Measurements from ENCODE around the gene LMO7.
"Not testable (repeated sequence)": the region's sequence is repeated elsewhere in the genome, so short reads cannot be mapped to it uniquely, and the experiment has no call there.

The LMO7 gene

DNA sequence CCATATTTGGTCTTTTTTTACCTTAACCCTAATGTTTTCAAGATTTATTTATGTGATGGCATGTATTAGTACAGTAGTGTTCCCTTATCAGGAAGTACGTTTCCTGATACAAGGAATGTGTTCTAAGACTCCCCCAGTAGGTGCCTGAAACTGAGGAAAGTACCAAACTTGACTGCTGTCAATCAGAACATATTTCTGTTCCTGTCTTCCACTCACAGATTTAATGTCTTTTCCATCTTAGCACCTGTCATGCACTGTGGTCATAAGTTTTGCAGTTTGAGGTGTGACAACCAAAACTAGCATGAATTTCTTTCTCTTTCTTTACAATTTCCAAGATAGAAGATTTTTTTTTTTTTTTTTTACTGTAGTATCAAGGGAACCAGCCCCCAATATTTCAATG is 62.9 kb downstream of the LMO7 start:
- DNase-seq (ENCODE audit: low read depth), result no peak

DNA sequence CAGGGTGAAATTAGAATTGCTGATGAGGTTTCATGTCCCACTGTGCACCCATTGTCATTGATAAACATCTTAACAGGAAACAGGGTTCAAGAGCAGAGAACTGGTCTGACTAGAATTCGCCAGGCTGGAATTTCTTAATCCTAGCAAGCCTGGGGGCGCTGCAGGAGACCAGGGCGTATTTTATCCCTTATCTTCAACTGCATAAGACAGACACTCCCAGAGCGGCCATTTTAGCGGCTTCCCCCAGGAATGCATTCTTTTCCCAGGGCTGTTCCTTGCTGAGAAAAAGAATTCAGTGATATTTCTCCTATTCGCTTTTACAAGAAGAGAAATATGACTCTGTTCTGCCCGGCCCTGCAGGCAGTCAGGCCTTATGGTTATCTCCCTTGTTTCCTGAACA is 63.6 kb downstream of the LMO7 start:
- not testable (repeated sequence) for DNase-seq (ENCODE audit: low read depth)

DNA sequence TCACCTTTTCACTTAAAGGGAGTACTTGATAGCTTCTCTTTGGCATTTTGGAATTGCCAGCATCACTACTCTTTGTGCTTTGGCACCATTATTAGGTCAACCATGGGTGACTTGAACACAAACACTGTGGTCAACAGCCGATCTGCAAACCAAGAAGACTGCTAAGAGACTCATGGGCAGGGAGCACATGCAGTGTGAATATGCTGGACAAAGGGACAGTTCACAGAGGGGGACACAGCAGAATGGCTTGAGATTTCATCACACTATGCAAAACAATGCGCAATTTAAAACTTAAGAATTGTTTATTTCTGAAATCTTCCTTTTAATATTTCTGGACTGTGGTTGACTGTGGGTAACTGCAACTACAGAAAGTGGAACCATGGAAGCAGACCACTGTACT is 64.4 kb downstream of the LMO7 start:
- DNase-seq (ENCODE audit: low read depth), result no peak

DNA sequence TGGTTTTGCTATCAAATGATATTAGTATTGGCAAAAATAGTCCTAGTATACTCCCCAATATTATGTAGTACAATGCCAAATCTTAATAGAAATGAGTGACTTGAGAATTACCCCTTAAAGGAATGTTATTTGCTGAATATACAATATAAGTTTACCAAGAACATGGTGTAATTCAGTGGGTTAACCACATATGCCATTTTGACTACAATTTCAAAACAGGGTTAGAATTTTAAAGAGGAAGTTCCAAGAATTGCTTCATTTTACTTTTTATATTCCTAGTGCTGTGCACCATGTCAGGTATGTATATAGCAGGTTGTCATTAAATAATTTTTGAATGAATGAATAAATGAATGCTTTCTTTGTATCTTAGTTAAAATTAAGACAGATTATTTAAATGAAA is 66.3 kb downstream of the LMO7 start:
- no peak for DNase-seq (ENCODE audit: low read depth)

DNA sequence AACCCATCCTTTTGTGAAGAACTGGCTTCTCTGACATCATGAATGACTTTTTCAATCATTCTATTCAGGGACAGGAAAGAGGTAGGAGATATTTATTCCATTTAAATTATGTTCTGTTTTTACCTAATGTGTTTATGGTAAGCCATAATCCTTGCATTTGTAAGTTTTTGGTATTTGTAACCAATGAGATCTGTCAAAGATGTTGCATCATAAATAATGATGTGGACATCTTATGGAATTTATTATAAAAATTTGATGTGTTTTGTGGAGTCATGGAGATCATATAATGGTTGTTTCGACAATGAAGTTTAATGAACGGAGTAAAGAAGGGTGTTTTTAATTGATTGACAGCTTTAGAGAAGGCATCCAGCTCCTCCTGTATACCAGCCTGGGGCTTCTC is 67.6 kb downstream of the LMO7 start:
- no peak for DNase-seq (ENCODE audit: low read depth)

DNA sequence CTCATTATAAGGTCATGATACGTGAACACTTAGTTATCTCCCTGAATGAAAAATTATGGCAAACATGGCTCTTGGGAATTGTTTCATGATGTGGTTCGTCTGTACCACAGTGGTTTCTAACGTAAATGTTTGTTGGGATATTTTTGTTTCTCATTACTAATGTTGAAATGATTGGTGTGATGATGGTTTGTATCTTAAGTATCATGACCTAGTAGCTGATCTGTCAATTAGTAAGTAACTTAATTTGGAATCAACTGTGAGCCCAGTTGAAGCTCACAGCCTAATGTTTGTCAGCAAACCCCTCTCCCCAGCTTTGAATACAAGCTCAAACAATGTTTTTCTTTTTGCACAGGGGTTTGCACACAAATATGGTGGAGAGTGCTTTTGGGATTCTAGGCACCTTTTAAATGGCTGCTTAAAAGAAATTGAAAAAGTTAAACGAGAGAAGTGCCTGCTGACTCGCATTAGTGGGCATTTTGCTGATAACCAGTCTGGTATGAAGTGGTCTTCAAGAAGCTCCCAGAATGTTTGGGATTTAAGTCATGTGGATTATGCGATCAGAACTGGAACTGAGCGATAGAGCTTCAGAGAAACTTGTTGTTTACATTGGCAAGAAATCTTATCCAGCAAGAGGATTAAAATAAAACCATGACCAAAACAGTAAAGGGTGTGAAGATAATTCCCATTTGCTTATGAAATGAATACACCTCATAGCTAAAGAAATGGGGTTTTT is 68.2 kb downstream of the LMO7 start:
- no peak for DNase-seq (ENCODE audit: low read depth)

DNA sequence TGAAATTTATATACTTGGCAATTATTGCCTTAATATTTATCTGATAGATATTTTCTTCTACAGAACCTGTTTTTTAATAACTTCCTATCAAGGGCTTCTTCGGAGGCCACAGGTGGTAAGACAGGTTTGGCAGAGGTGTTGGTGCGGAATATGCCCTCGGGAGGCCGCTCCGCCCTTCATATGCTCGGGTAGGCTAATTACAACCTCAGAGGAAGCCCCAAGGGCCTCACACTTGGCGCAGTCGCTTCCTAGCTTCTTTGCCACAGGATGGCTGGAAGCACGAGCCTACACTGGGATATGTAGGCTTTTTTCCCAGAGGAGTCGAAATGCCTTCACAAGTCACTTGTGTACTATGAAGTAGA is 68.8 kb downstream of the LMO7 start:
- DNase-seq (ENCODE audit: low read depth), result no peak

DNA sequence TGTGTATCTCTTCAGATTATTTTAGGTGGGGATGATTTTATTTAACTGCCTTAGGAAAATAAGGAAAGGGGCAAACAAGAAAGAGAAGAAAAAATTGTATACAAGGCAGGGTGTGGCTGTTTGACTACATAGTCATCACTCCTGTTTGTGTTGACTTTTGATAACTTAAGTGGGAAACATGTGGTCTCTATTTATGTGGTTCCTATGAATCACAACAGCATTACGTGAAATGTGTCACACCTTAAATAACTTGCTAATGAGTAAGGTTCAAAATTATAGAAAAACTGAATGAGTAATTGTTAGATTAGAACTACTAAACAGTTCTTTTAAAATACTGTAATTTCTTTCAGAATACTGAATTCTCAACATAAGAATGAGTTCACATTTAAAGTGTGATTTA is 69.3 kb downstream of the LMO7 start:
- no peak for DNase-seq (ENCODE audit: low read depth)

DNA sequence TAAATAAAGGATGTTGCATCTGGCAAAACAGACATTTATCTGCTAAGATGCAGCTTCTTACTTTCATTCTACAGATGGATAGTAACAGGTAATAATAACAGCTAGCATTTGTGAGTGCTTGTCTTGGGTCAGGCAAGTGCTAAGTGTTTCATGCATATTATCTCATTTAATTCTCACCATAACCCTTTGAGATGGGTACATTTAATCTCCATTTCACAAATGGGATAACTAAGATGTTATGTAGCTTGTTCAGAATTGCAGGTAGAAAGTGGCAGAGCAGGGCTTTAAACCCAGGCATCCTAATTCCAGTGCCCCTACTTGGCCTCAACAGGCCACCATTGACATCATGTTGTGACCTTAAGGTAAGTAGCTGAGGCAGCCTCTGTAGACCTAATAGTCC is 69.8 kb downstream of the LMO7 start:
- DNase-seq (ENCODE audit: low read depth), result no peak

DNA sequence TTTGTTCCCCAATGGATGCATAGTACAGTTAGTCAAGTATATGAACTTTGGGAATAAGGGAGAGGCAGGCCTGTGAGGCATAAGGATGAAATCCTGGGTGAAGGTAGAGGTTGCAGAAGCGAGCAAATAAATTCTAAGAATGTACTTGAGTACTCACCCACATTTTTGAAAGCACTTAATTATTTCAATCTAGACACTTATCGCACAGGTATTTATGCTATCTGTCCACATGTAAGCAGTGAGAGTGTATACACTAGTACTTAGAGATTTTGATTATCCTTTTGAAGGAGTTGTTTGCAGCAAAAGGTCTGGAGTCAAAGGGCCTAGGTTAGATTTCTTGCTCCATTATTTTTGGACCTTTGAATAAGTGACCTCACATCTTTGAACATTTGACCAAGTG is 77.7 kb downstream of the LMO7 start:
- no peak for DNase-seq (ENCODE audit: low read depth)

DNA sequence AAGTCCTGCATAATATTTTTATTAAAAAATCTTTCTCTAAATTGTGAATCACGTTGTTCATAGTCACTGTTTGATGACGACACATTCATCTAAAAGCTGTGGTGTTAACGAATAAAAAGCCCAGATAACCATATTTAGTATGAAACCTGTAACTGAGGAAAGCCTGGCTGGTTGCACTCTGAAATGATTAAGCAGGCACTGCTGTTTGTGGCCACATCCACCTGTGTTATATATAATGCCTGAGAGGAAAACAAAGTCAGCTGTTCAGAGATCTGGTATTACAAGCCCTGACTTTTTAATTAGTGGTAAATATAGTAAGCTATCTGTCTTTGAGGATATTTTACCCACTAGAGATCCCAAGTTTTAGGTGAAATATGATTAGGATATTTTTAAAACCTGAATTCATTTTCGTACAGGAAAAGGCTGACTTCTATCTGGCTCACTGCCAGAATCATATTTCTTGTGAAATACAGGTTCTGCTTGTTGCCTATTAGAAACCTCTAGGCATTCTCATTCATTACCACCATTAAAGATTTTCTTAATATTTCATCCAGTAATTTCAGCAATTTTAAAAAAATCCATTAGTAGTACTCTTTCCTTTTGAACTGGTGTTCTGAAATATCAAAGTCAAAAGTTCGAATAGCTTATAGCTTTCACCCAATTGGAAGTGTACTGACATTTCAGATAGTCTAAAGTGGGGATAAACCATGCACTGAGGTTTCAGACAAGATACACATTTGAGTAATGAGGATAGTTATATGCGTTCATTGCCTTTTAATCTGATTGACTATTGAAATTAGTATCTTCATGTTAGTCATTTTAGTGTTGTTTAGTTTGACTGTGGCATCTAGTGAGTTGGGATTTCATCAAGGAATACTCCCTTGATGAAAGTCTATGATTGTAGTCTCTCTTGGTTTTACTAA is 79.7 kb downstream of the LMO7 start:
- DNase-seq (ENCODE audit: low read depth), result no peak

DNA sequence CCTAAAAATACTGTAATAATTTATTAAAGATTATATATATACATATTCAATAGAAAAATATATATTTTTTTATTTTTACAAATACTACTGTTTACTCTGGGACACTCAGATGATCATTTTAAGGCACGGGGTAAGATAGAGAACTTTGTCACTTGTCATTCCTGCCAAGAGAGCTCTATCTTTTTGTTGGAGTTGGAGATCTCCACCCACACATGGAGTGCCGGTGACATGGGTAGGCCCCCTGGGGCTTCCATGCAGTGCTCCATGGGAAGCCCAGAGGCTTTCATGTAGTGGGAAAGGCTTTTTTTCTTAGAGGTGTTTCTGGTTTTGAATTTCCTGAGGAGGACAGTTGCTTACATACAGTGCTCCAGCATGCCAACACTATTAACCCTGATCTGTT is 81.4 kb downstream of the LMO7 start:
- no peak for DNase-seq (ENCODE audit: low read depth)

DNA sequence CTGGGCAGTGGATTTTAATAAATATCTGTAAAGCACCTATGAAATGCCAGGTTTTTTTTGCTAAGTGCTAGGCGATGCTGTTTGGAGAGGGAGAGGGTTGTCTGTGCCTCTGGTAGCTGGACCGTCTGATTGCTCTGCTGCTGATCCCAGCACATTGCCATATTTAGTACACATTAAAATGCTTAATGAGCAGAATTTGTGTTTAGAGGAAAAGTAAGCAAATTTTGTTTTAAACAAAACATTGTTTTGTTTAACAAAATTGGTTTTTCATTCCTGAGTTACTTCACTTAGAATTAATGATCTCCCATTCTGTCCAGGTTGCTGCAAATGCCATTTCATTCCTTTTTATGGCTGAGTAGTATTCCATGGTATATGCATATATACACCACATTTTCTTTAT is 85.2 kb downstream of the LMO7 start:
- no peak for DNase-seq (ENCODE audit: low read depth)

DNA sequence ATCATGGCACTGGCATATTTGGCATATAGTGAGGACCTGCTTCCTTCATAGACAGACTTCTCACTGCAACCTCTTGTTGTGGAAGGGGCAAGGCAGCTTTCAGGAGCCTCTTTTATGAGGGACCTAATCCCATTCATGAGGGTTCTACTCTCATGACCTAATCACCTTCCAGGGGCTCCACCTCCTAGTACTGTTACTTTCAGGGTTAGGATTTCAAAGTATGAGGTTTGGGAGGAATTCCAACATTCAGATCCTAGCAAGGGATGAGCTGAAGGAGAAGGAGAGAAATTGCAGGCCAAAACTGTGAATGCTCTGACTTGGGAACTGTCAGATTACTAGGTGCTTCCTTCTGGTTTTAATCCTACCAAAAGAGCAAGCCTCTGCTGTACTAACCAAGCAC is 87.8 kb downstream of the LMO7 start:
- DNase-seq (ENCODE audit: low read depth), result no peak

DNA sequence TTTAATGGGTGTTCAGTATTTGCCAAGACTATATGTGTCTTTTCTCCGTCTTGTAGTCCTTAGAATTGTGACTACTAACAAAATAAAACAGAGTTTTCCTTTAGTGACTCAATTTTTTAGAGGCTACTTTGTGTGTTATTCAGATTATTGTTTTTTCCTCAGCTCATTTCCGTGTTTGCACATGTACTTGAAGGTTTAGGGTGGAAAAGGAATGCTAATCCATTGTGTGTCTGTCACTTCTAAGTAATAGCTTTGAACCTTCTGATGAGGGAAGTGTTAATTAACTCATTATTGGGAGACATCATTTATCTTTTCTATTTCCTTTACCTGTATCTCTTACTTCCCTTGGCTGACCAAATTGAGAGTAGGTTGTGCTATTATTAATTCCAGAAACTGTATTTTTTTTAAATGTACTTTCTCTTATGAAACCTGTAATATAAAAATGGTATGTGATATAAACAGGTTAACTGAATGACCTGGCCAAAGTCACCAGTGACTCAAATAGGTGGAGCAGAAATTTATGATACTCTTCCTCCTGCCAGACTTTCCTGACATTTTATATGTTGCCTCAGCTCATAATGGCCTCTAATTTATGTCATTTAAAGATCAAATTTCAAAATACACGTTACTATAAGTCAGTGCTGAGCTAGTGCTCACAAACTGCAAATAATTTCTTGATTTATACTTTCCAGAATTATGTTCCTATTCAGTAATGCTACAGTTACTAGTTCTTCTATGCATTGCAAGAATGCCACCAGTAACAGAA is 88.8 kb downstream of the LMO7 start:
- DNase-seq (ENCODE audit: low read depth), result no peak

DNA sequence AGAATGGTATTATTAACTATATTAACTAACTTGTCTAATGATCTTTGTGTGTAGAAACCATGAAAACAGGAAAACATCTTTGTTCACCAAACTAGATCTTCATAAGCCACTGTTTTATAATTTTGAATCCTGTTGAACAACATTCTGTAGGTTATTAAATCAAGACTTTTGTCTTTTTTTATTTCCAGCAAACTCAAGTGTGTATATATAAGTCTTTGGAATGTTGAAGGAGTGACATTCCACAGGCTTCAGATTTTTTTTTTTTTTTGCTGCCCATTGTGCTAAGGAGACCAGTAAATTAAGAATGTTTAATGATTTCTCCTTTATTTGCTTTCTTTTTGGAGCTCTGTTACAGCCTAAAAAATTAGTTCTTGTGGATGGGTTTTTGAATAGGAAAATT is 89.6 kb downstream of the LMO7 start:
- DNase-seq (ENCODE audit: low read depth), result no peak

DNA sequence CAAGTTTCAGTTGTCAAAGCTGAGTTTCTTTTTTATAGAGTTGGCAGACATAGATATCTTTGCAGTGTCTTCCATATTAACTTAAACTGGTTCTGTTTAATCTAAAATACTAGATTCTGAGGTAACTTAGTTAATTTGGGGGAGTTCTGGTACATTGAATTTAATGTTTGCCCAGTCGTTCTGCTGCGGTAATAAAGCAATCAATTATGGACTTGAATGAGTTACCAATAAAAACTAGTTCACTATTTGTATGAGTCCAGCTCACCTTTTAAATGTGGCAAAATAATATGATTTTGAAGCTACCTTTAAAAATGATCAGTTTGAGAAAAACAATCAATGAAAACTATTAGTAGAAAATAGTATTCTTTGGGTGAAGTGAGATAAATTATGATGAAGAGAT is 90.2 kb downstream of the LMO7 start:
- DNase-seq (ENCODE audit: low read depth), result no peak

DNA sequence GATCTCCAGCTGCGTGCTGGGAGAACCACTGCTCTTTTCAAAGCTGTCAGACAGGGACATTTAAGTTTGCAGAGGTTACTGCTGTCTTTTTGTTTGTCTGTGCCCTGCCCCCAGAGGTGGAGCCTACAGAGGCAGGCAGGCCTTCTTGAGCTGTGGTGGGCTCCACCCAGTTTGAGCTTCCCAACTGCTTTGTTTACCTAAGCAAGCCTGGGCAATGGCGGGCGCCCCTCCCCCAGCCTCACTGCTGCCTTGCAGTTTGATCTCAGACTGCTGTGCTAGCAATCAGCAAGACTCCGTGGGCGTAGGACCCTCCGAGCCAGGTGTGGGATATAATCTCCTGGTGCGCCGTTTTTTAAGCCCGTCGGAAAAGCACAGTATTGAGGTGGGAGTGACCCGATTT is 97.0 kb downstream of the LMO7 start:
- DNase-seq (ENCODE audit: low read depth), result not testable (repeated sequence)

DNA sequence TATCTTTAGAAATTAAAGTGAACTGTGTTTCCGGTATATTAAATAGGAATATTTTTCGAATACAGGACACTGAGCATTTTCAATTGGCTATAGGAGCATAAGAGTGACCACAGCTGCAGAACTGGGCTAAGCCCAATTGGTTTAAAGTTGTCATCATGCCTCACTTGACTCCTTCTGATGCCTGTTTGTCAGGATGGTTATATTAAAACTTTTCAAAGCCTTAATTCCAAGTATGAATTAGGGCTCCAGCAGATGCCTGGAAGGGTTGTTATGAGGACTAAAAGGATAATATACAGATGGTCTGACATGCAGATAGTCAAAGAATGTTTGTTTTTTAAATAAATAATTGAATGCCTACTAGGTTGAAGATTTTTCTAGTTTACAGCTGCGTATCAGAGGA is 100.0 kb downstream of the LMO7 start:
- DNase-seq (ENCODE audit: low read depth), result no peak

DNA sequence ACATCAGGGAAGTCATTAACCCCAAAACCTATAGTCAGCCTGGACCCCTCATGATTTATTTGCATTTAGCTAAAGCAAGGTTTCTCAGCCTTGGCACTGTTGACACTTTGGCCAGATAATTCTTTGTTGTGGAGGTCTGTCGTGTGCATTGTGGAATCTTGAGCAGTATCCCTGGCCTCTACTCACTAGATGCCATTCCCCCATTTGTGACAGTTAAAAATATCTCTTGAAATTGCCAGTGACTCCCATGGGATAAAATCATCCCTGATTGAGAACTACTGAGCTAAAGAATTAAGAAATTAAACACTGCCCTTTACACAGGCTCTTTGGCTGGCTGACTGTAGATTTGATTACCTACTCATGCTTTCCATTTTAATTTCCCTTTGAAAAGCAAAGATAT is 102.7 kb downstream of the LMO7 start:
- no peak for DNase-seq (ENCODE audit: low read depth)

DNA sequence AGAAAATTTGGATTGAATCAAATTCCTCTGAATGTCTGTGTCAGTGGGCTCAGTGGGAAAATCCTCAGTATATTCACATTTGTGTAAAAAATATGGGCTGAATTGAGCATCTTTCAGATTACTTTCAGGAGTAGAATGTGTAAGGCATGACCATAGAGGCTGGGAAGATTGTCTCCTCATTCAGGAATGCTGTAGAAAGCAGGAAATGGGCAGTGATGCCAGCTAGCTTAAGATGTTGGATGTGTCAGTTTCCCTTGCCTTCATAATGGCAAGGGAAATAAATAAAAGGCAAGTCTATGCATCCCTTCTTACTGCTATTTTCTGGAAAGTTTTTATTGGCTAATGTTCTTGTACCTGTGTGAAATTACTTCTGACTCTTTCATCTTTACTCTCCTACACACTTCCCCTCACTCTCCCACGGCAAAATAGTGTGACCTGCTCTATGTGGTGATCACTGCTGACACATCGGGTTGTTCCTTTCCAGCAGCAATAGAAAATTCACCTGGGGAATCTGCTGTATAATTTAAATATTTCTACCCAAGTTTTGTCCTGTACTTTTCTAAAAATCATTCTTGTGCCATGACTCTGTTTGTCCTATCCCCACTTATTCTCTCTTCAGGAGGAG is 103.2 kb downstream of the LMO7 start:
- no peak for DNase-seq (ENCODE audit: low read depth)

DNA sequence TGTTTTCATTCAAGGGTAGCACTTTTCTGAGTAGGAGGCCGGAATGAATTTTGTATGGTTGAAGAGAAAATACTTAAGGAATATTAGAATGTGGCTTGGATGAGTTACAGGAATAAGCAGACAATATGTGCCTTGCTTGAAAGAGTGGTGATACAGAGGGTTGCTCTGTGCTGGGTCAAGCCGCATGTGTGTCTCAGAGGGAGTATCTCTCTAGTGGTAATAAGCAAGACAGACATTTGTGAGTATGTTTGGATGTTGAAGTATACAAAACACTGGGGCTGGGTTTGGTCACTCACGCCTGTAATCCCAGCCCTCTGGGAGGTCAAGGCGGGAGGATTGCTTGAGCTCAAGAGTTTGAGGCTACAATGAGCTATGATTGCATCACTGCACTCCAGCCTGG is 103.9 kb downstream of the LMO7 start:
- no peak for DNase-seq (ENCODE audit: low read depth)
